ENCODE measurements around the gene TTC27. TPM values are rescaled to one million over a fixed set of nuclear protein-coding genes. Genes with fewer than 3 reads are reported as not detected.

The TTC27 gene
- polyA plus RNA-seq, 1 donor (not counting 4 experiments of a cell fraction or from before 2014, with no cell fraction given): 28.7 TPM

GRCh38 chr2:32594573-32594972, 33.3 kb upstream of the TTC27 start:
- Histone ChIP-seq H3K4me3 (ENCODE audit: control insufficient read depth in 2 of 3, extremely low read depth in 1 of 3, insufficient read depth in 2 of 3, low read depth in 1 of 3, low read length in 3 of 3) (no peak overlapping the region), H3K4me1 (ENCODE audit: control insufficient read depth, extremely low read depth, insufficient read depth, low read length) (no peaks in the 10 kb centered on the region), H3K4me2 (ENCODE audit: control insufficient read depth, extremely low read depth, insufficient read depth, low read depth, low read length) (no peak overlapping the region), H3K27ac (ENCODE audit: control insufficient read depth, insufficient read depth, low read length) (no peak overlapping the region), H3K79me2 (ENCODE audit: control insufficient read depth, insufficient read depth, low read length) (no peaks in the 10 kb centered on the region), H3K36me3 (ENCODE audit: control insufficient read depth in 2 of 2, extremely low read depth in 1 of 2, insufficient read depth in 2 of 2, low read length in 2 of 2) (peaks cover 4 to 6% of the 10 kb centered on the region in 2 experiments), H3K27me3 (ENCODE audit: control insufficient read depth, extremely low read depth, insufficient read depth, low read length) (no peaks in the 10 kb centered on the region), H3K9ac (ENCODE audit: control insufficient read depth, extremely low read depth, insufficient read depth, low read length) (no peak overlapping the region), H2AFZ (ENCODE audit: control insufficient read depth, low read length) (no peak overlapping the region), H4K20me1 (ENCODE audit: control insufficient read depth, extremely low read depth, insufficient read depth, low read length) (no peaks in the 10 kb centered on the region), H3K9me3 (ENCODE audit: control insufficient read depth, low read depth, low read length) (no peaks in the 10 kb centered on the region), H3K9me1 (ENCODE audit: control insufficient read depth, extremely low read depth, insufficient read depth, low read length) (no peaks in the 10 kb centered on the region)
- FAIRE-seq: no peak
- TF ChIP-seq EZH2 (IDR thresholded peaks at IDR 0.05; ENCODE audit: low read length): no peak
- TF ChIP-seq CTCF (optimal IDR thresholded peaks at IDR 0.05 in 1 of 3, IDR thresholded peaks at IDR 0.05 in 1 of 3, conservative IDR thresholded peaks at IDR 0.05 in 1 of 3; ENCODE audit: extremely low read depth in 1 of 3, insufficient read depth in 2 of 3, low read length in 3 of 3): no peak
- DNase-seq (ENCODE audit: low read depth, low spot score): no peak
- dilution Hi-C loops (cut with MboI; ENCODE audit: extremely low pct_ligation_motif_present, low sequenced_read_pairs): no loop called here

- dilution Hi-C loops (cut with MboI; ENCODE audit: extremely low pct_ligation_motif_present, low sequenced_read_pairs): no loop called here
- DNase-seq (ENCODE audit: low read depth, low spot score) (no peak), FAIRE-seq (no peak)
- TF ChIP-seq CTCF (optimal IDR thresholded peaks at IDR 0.05 in 1 of 3, IDR thresholded peaks at IDR 0.05 in 1 of 3, conservative IDR thresholded peaks at IDR 0.05 in 1 of 3; ENCODE audit: extremely low read depth in 1 of 3, insufficient read depth in 2 of 3, low read length in 3 of 3) (no peak), EZH2 (IDR thresholded peaks at IDR 0.05; ENCODE audit: low read length) (no peak)
- Histone ChIP-seq H3K4me3 (ENCODE audit: control insufficient read depth in 2 of 3, extremely low read depth in 1 of 3, insufficient read depth in 2 of 3, low read depth in 1 of 3, low read length in 3 of 3) (no peak overlapping the region), H3K9me1 (ENCODE audit: control insufficient read depth, extremely low read depth, insufficient read depth, low read length) (no peaks in the 10 kb centered on the region), H2AFZ (ENCODE audit: control insufficient read depth, low read length) (no peak overlapping the region), H3K4me2 (ENCODE audit: control insufficient read depth, extremely low read depth, insufficient read depth, low read depth, low read length) (no peak overlapping the region), H4K20me1 (ENCODE audit: control insufficient read depth, extremely low read depth, insufficient read depth, low read length) (no peaks in the 10 kb centered on the region), H3K9ac (ENCODE audit: control insufficient read depth, extremely low read depth, insufficient read depth, low read length) (no peak overlapping the region), H3K9me3 (ENCODE audit: control insufficient read depth, low read depth, low read length) (no peaks in the 10 kb centered on the region), H3K4me1 (ENCODE audit: control insufficient read depth, extremely low read depth, insufficient read depth, low read length) (no peaks in the 10 kb centered on the region), H3K27me3 (ENCODE audit: control insufficient read depth, extremely low read depth, insufficient read depth, low read length) (no peaks in the 10 kb centered on the region), H3K36me3 (ENCODE audit: control insufficient read depth in 2 of 2, extremely low read depth in 1 of 2, insufficient read depth in 2 of 2, low read length in 2 of 2) (peaks cover 10 to 14% of the 10 kb centered on the region in 2 experiments), H3K79me2 (ENCODE audit: control insufficient read depth, insufficient read depth, low read length) (no peaks in the 10 kb centered on the region), H3K27ac (ENCODE audit: control insufficient read depth, insufficient read depth, low read length) (no peak overlapping the region)
These were observed 16.5 kb upstream of the TTC27 start for GRCh38 chr2:32611366-32611765.

All from keratinocyte (primary cell).